Liver (tissue), 9 donors: ENCODE results near the gene QKI. TPM values are rescaled to one million over a fixed set of nuclear protein-coding genes. Genes with fewer than 3 reads are reported as not detected.
A peak's percentile ranks its signal among the peaks of the same experiment; 100 is the strongest.

Experiments
- DNase-seq: peaks from one replicate; pipeline ENCODE4 v3.0.0-alpha.2; 2017; ENCODE audit warnings: low spot score
- H3K27ac ChIP-seq, 2 donors: one replicate each; pipeline ENCODE4 v1.7.0; 2013; ENCODE audit warnings: inconsistent platforms in 2 of 2, low read length in 2 of 2, control low read depth in 1 of 2, low read depth in 1 of 2, mild to moderate bottlenecking in 1 of 2
- H3K27me3 ChIP-seq, 4 donors: one replicate each; pipeline versions ENCODE4 v1.6.1 to v1.7.0; 2013; ENCODE audit warnings: low read length in 3 of 4, inconsistent platforms in 1 of 4, mild to moderate bottlenecking in 1 of 4, moderate library complexity in 1 of 4; ENCODE audit not compliant: control insufficient read depth in 4 of 4, insufficient read depth in 4 of 4
- H3K36me3 ChIP-seq, 4 donors: one replicate each; pipeline versions ENCODE4 v1.6.1 to v1.7.0; 2013; ENCODE audit warnings: low read length in 3 of 4, mild to moderate bottlenecking in 3 of 4, low read depth in 1 of 4, moderate library complexity in 1 of 4; ENCODE audit not compliant: control insufficient read depth in 4 of 4, insufficient read depth in 3 of 4
- H3K4me1 ChIP-seq, 4 donors: one replicate each; pipeline versions ENCODE4 v1.6.1 to v1.7.0; 2013; ENCODE audit warnings: low read length in 3 of 4, mild to moderate bottlenecking in 3 of 4, moderate library complexity in 1 of 4; ENCODE audit not compliant: control insufficient read depth in 4 of 4, insufficient read depth in 4 of 4
- H3K4me3 ChIP-seq, 3 donors: one replicate each; pipeline versions ENCODE4 v1.6.1 to v1.7.0; 2013; ENCODE audit warnings: low read length in 3 of 3, control low read depth in 1 of 3, low read depth in 1 of 3, mild to moderate bottlenecking in 1 of 3
- H3K9ac ChIP-seq, 2 donors: one replicate each; pipeline ENCODE4 v1.7.0; 2013; ENCODE audit warnings: low read length in 2 of 2, mild to moderate bottlenecking in 2 of 2, moderate library complexity in 2 of 2, control low read depth in 1 of 2, low read depth in 1 of 2
- H3K9me3 ChIP-seq, 4 donors: one replicate each; pipeline versions ENCODE4 v1.6.1 to v1.7.0; 2013; ENCODE audit warnings: low read length in 3 of 4; ENCODE audit not compliant: control insufficient read depth in 4 of 4
- ATF3 ChIP-seq: IDR thresholded peaks from 2 replicates; pipeline ENCODE4 v1.6.1; 2016; ENCODE audit warnings: antibody characterized with exemption
- EGR1 ChIP-seq, 2 donors: IDR thresholded peaks; 2 replicates each; pipeline ENCODE4 v1.6.1; 2016 to 2018; ENCODE audit warnings: antibody characterized with exemption in 2 of 2, low read depth in 2 of 2
- FOXA1 ChIP-seq: IDR thresholded peaks from 2 replicates; pipeline ENCODE4 v1.6.1; 2016; ENCODE audit warnings: antibody characterized with exemption
- FOXA2 ChIP-seq: IDR thresholded peaks from 2 replicates; pipeline ENCODE4 v1.6.1; 2016; ENCODE audit warnings: antibody characterized with exemption
- GABPA ChIP-seq, 2 donors: IDR thresholded peaks in 1 of 2; conservative IDR thresholded peaks in 1 of 2; 2 replicates each; pipeline ENCODE4 v1.6.1; 2016; ENCODE audit warnings: antibody characterized with exemption in 2 of 2, mild to moderate bottlenecking in 1 of 2, moderate library complexity in 1 of 2
- HNF4A ChIP-seq, 2 donors: conservative IDR thresholded peaks; 2 replicates each; pipeline ENCODE4 v1.6.1; 2016; ENCODE audit warnings: antibody characterized with exemption in 2 of 2, mild to moderate bottlenecking in 2 of 2
- HNF4G ChIP-seq: IDR thresholded peaks from 2 replicates; pipeline ENCODE4 v1.6.1; 2016; ENCODE audit warnings: antibody characterized with exemption
- JUND ChIP-seq, 2 donors: IDR thresholded peaks; 2 replicates each; pipeline ENCODE4 v1.6.1; 2016; ENCODE audit warnings: antibody characterized with exemption in 2 of 2
- NR2F2 ChIP-seq: IDR thresholded peaks from 2 replicates; pipeline ENCODE4 v1.6.1; 2016; ENCODE audit warnings: antibody characterized with exemption
- RAD21 ChIP-seq, 2 donors: IDR thresholded peaks; 2 replicates each; pipeline ENCODE4 v1.6.1; 2016; ENCODE audit warnings: antibody characterized with exemption in 2 of 2, mild to moderate bottlenecking in 2 of 2
- REST ChIP-seq: IDR thresholded peaks from 2 replicates; pipeline ENCODE4 v1.6.1; 2016; ENCODE audit warnings: antibody characterized with exemption, mild to moderate bottlenecking
- RXRA ChIP-seq, 2 donors: IDR thresholded peaks; 2 replicates each; pipeline ENCODE4 v1.6.1; 2017 to 2018; ENCODE audit warnings: antibody characterized with exemption in 2 of 2, mild to moderate bottlenecking in 1 of 2
- SP1 ChIP-seq: IDR thresholded peaks from 2 replicates; pipeline ENCODE4 v1.6.1; 2018; ENCODE audit warnings: antibody characterized with exemption, mild to moderate bottlenecking
- YY1 ChIP-seq: IDR thresholded peaks from 2 replicates; pipeline ENCODE4 v1.6.1; 2016; ENCODE audit warnings: antibody characterized with exemption, mild to moderate bottlenecking
- WGBS: extraction: QIAGEN DNeasy Blood & Tissue Kit; methylation state at CpG from one replicate; pipeline ENCODE4 v1.1.7; 2013; 5-methylcytosine and 5-hydroxymethylcytosine counted together
- polyA plus RNA-seq, 2 donors: library from polyadenylated mRNA; stranded (reverse) in 1 of 2; unstranded in 1 of 2; fragments of 200-250 nt in 1 of 2; fragments of >200 nt in 1 of 2; fragmentation: Nextera tagmentation in 1 of 2; extraction: Ambion mirVana in 1 of 2; gene quantifications; one replicate each; pipeline versions ENCODE4 v1.2.1 to v1.2.3, GENCODE V29; 2013 to 2015
- total RNA-seq, 2 donors: library from RNA; depleted of rRNA; stranded (reverse); fragments of >200 nt; gene quantifications; one replicate each; pipeline ENCODE4 v1.2.3, GENCODE V29; 2014
- donor health status: healthy.
- donor health status: healthy.
- donor health status: healthy.
- donor health status: healthy.
- donor health status: healthy.

The QKI gene
- total RNA-seq (10 to 100 TPM; 86.0 to 97.0 TPM), polyA plus RNA-seq (10 to 100 TPM; 22.7 to 26.5 TPM)

DNA sequence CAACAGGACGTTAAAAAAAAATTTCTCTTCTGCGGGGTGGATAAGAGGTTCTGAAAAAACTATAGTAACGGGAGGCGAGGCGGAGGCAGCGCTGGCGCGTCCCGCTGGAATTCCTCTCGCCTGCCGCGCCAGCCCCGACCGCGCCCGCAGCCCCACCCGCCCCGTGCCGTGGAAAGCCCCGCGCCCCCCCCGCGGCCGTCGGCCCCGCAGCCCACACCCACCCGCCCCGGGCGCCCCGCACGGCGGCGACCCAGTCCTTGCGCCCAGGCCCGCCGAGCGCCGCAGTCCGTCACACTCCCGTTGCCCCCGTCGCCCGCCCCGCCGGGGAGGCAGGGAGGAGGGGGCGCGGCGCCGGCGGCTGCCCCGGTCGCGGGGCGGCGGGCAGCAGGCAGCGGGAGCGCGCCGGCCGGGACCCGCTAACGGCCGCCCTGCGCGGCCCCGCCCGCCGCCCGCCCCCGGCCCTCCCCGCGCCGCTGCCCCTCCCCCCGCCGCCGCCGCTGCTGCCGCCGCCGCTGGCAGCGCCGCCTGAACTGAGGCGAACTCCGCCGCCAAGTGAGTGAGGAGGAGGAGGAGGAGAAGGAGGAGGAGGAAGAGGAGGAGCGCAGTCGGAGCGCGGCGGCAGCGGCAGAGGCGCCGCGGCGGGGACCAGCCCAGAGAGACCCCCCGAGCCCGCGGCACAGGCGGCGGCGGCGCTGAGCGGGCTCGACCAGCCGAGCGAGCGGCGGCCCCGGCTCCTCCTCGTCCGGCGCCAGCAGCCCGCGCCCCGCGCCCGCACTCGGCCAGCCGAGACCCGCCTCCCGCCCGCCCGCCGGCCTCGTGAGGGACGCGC, at the start of gene QKI:
QKI (plus strand) TSS at position 602 of the 829 bp plus-strand sequence. CDS start 476 bp downstream, outside the sequence.
- Histone ChIP-seq H3K27me3 (no peaks in the 10 kb centered on the region), H3K9me3 (no peaks in the 10 kb centered on the region), H3K36me3 (no peaks in the 10 kb centered on the region), H3K4me1 (peaks cover 0 to 22% (median 12%) of the 10 kb centered on the region in 4 donors), H3K27ac (peak within 1 kb of the TSS; percentile 98 to 99), H3K4me3 (peak within 1 kb of the TSS; percentile 76 to 100 (median 94)), H3K9ac (peak within 1 kb of the TSS; percentile 57 to 99)
- TF ChIP-seq RAD21 (IDR thresholded peaks at IDR 0.05), result peak in 1 of 2 donors; percentile 13
- no peak for TF ChIP-seq RXRA (IDR thresholded peaks at IDR 0.05)
- WGBS, result under 1% methylated on average over 127 of the region's 127 CpGs
- DNase-seq, result peak; percentile 79

- no peak for DNase-seq
- 95% methylated on average over 5 of the region's 5 CpGs for WGBS
- no peaks in the 10 kb centered on the region for H3K27me3 ChIP-seq
- H3K4me3 ChIP-seq, result no peak overlapping the region
- no peaks in the 10 kb centered on the region for H3K4me1 ChIP-seq
- H3K9ac ChIP-seq, result no peak overlapping the region
- TF ChIP-seq JUND (IDR thresholded peaks at IDR 0.05) (no peak), GABPA (IDR thresholded peaks at IDR 0.05 in 1 of 2, conservative IDR thresholded peaks at IDR 0.05 in 1 of 2) (no peak), ATF3 (no peak), REST (no peak), HNF4A (conservative IDR thresholded peaks at IDR 0.05) (no peak), YY1 (no peak), SP1 (no peak), RXRA (IDR thresholded peaks at IDR 0.05) (no peak), HNF4G (no peak), FOXA1 (no peak), EGR1 (IDR thresholded peaks at IDR 0.05; ENCODE audit: low read depth in 2 of 2) (no peak), NR2F2 (no peak)
- H3K9me3 ChIP-seq, result no peaks in the 10 kb centered on the region
- no peak overlapping the region for H3K27ac ChIP-seq
- H3K36me3 ChIP-seq, result no peaks in the 10 kb centered on the region
Observed at GRCh38 chr6:163366288-163366687, 48.2 kb upstream of the QKI start.

- H3K4me3 ChIP-seq, result no peak overlapping the region
- H3K9me3 ChIP-seq, result no peaks in the 10 kb centered on the region
- no peaks in the 10 kb centered on the region for H3K27me3 ChIP-seq
- no peak for TF ChIP-seq FOXA2
- no peak for TF ChIP-seq JUND (IDR thresholded peaks at IDR 0.05)
- TF ChIP-seq NR2F2, result no peak
- no peak for TF ChIP-seq RAD21 (IDR thresholded peaks at IDR 0.05)
- TF ChIP-seq REST, result no peak
- no peak for TF ChIP-seq YY1
- no peak for TF ChIP-seq RXRA (IDR thresholded peaks at IDR 0.05)
- H3K27ac ChIP-seq, result no peak overlapping the region
- no peak overlapping the region for H3K9ac ChIP-seq
- H3K36me3 ChIP-seq, result no peaks in the 10 kb centered on the region
- DNase-seq, result no peak
- WGBS, result 84% methylated on average over 6 of the region's 6 CpGs
- no peaks in the 10 kb centered on the region for H3K4me1 ChIP-seq
Observed at GRCh38 chr6:163367497-163368183, 46.9 kb upstream of the QKI start.
